Liver (tissue), 9 donors: ENCODE data around the gene RBFOX1. TPM values are rescaled to one million over a fixed set of nuclear protein-coding genes. Genes with fewer than 3 reads are reported as not detected.

Source experiments
- DNase-seq: peaks from one replicate; pipeline ENCODE4 v3.0.0-alpha.2; 2017; ENCODE audit warnings: low spot score
- H3K27ac ChIP-seq, 2 donors: one replicate each; pipeline ENCODE4 v1.7.0; 2013; ENCODE audit warnings: inconsistent platforms in 2 of 2, low read length in 2 of 2, control low read depth in 1 of 2, low read depth in 1 of 2, mild to moderate bottlenecking in 1 of 2
- H3K27me3 ChIP-seq, 4 donors: one replicate each; pipeline versions ENCODE4 v1.6.1 to v1.7.0; 2013; ENCODE audit warnings: low read length in 3 of 4, inconsistent platforms in 1 of 4, mild to moderate bottlenecking in 1 of 4, moderate library complexity in 1 of 4; ENCODE audit not compliant: control insufficient read depth in 4 of 4, insufficient read depth in 4 of 4
- H3K36me3 ChIP-seq, 4 donors: one replicate each; pipeline versions ENCODE4 v1.6.1 to v1.7.0; 2013; ENCODE audit warnings: low read length in 3 of 4, mild to moderate bottlenecking in 3 of 4, low read depth in 1 of 4, moderate library complexity in 1 of 4; ENCODE audit not compliant: control insufficient read depth in 4 of 4, insufficient read depth in 3 of 4
- H3K4me1 ChIP-seq, 4 donors: one replicate each; pipeline versions ENCODE4 v1.6.1 to v1.7.0; 2013; ENCODE audit warnings: low read length in 3 of 4, mild to moderate bottlenecking in 3 of 4, moderate library complexity in 1 of 4; ENCODE audit not compliant: control insufficient read depth in 4 of 4, insufficient read depth in 4 of 4
- H3K4me3 ChIP-seq, 3 donors: one replicate each; pipeline versions ENCODE4 v1.6.1 to v1.7.0; 2013; ENCODE audit warnings: low read length in 3 of 3, control low read depth in 1 of 3, low read depth in 1 of 3, mild to moderate bottlenecking in 1 of 3
- H3K9ac ChIP-seq, 2 donors: one replicate each; pipeline ENCODE4 v1.7.0; 2013; ENCODE audit warnings: low read length in 2 of 2, mild to moderate bottlenecking in 2 of 2, moderate library complexity in 2 of 2, control low read depth in 1 of 2, low read depth in 1 of 2
- H3K9me3 ChIP-seq, 4 donors: one replicate each; pipeline versions ENCODE4 v1.6.1 to v1.7.0; 2013; ENCODE audit warnings: low read length in 3 of 4; ENCODE audit not compliant: control insufficient read depth in 4 of 4
- CTCF ChIP-seq: fragments of 150-350 bp; IDR thresholded peaks from 2 replicates; pipeline ENCODE4 v1.5.1; 2017; ENCODE audit warnings: improper control_type of control experiment, low read depth, low read length; ENCODE audit not compliant: missing input control
- EGR1 ChIP-seq, 2 donors: IDR thresholded peaks; 2 replicates each; pipeline ENCODE4 v1.6.1; 2016 to 2018; ENCODE audit warnings: antibody characterized with exemption in 2 of 2, low read depth in 2 of 2
- FOXA1 ChIP-seq: IDR thresholded peaks from 2 replicates; pipeline ENCODE4 v1.6.1; 2016; ENCODE audit warnings: antibody characterized with exemption
- FOXA2 ChIP-seq: IDR thresholded peaks from 2 replicates; pipeline ENCODE4 v1.6.1; 2016; ENCODE audit warnings: antibody characterized with exemption
- GABPA ChIP-seq, 2 donors: IDR thresholded peaks in 1 of 2; conservative IDR thresholded peaks in 1 of 2; 2 replicates each; pipeline ENCODE4 v1.6.1; 2016; ENCODE audit warnings: antibody characterized with exemption in 2 of 2, mild to moderate bottlenecking in 1 of 2, moderate library complexity in 1 of 2
- HNF4A ChIP-seq, 2 donors: conservative IDR thresholded peaks; 2 replicates each; pipeline ENCODE4 v1.6.1; 2016; ENCODE audit warnings: antibody characterized with exemption in 2 of 2, mild to moderate bottlenecking in 2 of 2
- HNF4G ChIP-seq: IDR thresholded peaks from 2 replicates; pipeline ENCODE4 v1.6.1; 2016; ENCODE audit warnings: antibody characterized with exemption
- JUND ChIP-seq, 2 donors: IDR thresholded peaks; 2 replicates each; pipeline ENCODE4 v1.6.1; 2016; ENCODE audit warnings: antibody characterized with exemption in 2 of 2
- NR2F2 ChIP-seq: IDR thresholded peaks from 2 replicates; pipeline ENCODE4 v1.6.1; 2016; ENCODE audit warnings: antibody characterized with exemption
- RAD21 ChIP-seq, 2 donors: IDR thresholded peaks; 2 replicates each; pipeline ENCODE4 v1.6.1; 2016; ENCODE audit warnings: antibody characterized with exemption in 2 of 2, mild to moderate bottlenecking in 2 of 2
- RXRA ChIP-seq, 2 donors: IDR thresholded peaks; 2 replicates each; pipeline ENCODE4 v1.6.1; 2017 to 2018; ENCODE audit warnings: antibody characterized with exemption in 2 of 2, mild to moderate bottlenecking in 1 of 2
- SP1 ChIP-seq: IDR thresholded peaks from 2 replicates; pipeline ENCODE4 v1.6.1; 2018; ENCODE audit warnings: antibody characterized with exemption, mild to moderate bottlenecking
- TAF1 ChIP-seq: conservative IDR thresholded peaks from 2 replicates; pipeline ENCODE4 v1.6.1; 2016; ENCODE audit warnings: antibody characterized with exemption, mild to moderate bottlenecking
- YY1 ChIP-seq: IDR thresholded peaks from 2 replicates; pipeline ENCODE4 v1.6.1; 2016; ENCODE audit warnings: antibody characterized with exemption, mild to moderate bottlenecking
- ZBTB33 ChIP-seq: IDR thresholded peaks from 2 replicates; pipeline ENCODE4 v1.6.1; 2016; ENCODE audit warnings: antibody characterized with exemption
- WGBS: extraction: QIAGEN DNeasy Blood & Tissue Kit; methylation state at CpG from one replicate; pipeline ENCODE4 v1.1.7; 2013; 5-methylcytosine and 5-hydroxymethylcytosine counted together
- polyA plus RNA-seq, 2 donors: library from polyadenylated mRNA; stranded (reverse) in 1 of 2; unstranded in 1 of 2; fragments of 200-250 nt in 1 of 2; fragments of >200 nt in 1 of 2; fragmentation: Nextera tagmentation in 1 of 2; extraction: Ambion mirVana in 1 of 2; gene quantifications; one replicate each; pipeline versions ENCODE4 v1.2.1 to v1.2.3, GENCODE V29; 2013 to 2015
- total RNA-seq, 2 donors: library from RNA; depleted of rRNA; stranded (reverse); fragments of >200 nt; gene quantifications; one replicate each; pipeline ENCODE4 v1.2.3, GENCODE V29; 2014
- TF ChIP-seq, protein P1 (sequence below): IDR thresholded peaks from 2 replicates; pipeline ENCODE4 v1.6.1; 2016; ENCODE audit warnings: antibody characterized with exemption
- TF ChIP-seq, protein P2 (sequence below): IDR thresholded peaks from 2 replicates; pipeline ENCODE4 v1.6.1; 2016; ENCODE audit warnings: antibody characterized with exemption, mild to moderate bottlenecking
- donor health status: healthy.
- donor health status: healthy.
- donor health status: healthy.
- donor health status: healthy.
- donor health status: healthy.

Gene RBFOX1
- total and polyA plus RNA-seq, 4 donors, result not detected

DNA sequence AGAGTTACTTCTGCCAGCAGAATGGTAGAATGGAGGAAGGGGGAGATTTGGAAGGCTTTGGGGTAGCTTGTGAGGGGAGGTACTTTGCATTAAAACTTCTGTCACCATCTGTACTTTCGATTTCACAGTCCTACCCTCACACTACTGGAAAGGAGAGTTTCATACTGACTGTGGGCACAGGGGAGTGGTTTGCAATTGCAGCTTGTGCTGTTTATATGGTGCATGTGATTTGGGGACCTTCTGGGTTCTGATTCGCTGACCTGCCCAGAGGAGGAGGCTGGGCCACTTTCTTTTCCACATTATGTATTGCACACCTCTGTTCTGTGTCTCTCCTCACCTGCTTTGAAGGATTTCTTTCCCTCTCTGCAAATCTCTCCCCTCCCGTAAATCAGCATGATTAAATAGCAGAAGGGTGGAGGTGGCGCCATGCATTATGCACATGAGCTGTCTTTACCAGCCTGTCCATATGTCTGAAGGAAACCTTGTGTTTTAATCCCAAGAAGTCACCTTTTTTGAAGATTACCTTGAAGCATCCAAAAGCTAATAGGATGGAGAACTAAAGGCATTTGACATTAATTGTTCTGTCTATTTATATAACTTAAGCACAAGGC lies 90.9 kb downstream of the RBFOX1 start:
- Histone ChIP-seq H3K4me3 (no peak overlapping the region), H3K27me3 (no peaks in the 10 kb centered on the region), H3K9me3 (peaks cover 0 to 4% (median under 1%) of the 10 kb centered on the region in 4 donors), H3K36me3 (no peaks in the 10 kb centered on the region), H3K9ac (no peak overlapping the region), H3K4me1 (no peaks in the 10 kb centered on the region), H3K27ac (no peak overlapping the region)
- TF ChIP-seq JUND (IDR thresholded peaks at IDR 0.05), result no peak
- no peak for TF ChIP-seq NR2F2
- no peak for TF ChIP-seq YY1
- TF ChIP-seq, protein P1, sequence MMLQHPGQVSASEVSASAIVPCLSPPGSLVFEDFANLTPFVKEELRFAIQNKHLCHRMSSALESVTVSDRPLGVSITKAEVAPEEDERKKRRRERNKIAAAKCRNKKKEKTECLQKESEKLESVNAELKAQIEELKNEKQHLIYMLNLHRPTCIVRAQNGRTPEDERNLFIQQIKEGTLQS, result no peak
- no peak for TF ChIP-seq HNF4A (conservative IDR thresholded peaks at IDR 0.05)
- TF ChIP-seq EGR1 (IDR thresholded peaks at IDR 0.05; ENCODE audit: low read depth in 2 of 2), result no peak
- TF ChIP-seq FOXA1, result no peak
- no peak for TF ChIP-seq RAD21 (IDR thresholded peaks at IDR 0.05)
- no peak for TF ChIP-seq CTCF
- TF ChIP-seq ZBTB33, result no peak
- TF ChIP-seq, protein P2, sequence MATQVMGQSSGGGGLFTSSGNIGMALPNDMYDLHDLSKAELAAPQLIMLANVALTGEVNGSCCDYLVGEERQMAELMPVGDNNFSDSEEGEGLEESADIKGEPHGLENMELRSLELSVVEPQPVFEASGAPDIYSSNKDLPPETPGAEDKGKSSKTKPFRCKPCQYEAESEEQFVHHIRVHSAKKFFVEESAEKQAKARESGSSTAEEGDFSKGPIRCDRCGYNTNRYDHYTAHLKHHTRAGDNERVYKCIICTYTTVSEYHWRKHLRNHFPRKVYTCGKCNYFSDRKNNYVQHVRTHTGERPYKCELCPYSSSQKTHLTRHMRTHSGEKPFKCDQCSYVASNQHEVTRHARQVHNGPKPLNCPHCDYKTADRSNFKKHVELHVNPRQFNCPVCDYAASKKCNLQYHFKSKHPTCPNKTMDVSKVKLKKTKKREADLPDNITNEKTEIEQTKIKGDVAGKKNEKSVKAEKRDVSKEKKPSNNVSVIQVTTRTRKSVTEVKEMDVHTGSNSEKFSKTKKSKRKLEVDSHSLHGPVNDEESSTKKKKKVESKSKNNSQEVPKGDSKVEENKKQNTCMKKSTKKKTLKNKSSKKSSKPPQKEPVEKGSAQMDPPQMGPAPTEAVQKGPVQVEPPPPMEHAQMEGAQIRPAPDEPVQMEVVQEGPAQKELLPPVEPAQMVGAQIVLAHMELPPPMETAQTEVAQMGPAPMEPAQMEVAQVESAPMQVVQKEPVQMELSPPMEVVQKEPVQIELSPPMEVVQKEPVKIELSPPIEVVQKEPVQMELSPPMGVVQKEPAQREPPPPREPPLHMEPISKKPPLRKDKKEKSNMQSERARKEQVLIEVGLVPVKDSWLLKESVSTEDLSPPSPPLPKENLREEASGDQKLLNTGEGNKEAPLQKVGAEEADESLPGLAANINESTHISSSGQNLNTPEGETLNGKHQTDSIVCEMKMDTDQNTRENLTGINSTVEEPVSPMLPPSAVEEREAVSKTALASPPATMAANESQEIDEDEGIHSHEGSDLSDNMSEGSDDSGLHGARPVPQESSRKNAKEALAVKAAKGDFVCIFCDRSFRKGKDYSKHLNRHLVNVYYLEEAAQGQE, result no peak
- no peak for TF ChIP-seq GABPA (IDR thresholded peaks at IDR 0.05 in 1 of 2, conservative IDR thresholded peaks at IDR 0.05 in 1 of 2)
- no peak for TF ChIP-seq TAF1
- no peak for TF ChIP-seq HNF4G
- no peak for TF ChIP-seq RXRA (IDR thresholded peaks at IDR 0.05)
- 52% methylated on average over 4 of the region's 4 CpGs for WGBS
- DNase-seq, result no peak

GRCh38 chr16:7426161-7426560 lies 93.5 kb downstream of the RBFOX1 start:
- Histone ChIP-seq H3K27ac (no peak overlapping the region), H3K9ac (no peak overlapping the region), H3K9me3 (peaks cover 0 to 4% (median under 1%) of the 10 kb centered on the region in 4 donors), H3K4me3 (no peak overlapping the region), H3K4me1 (no peaks in the 10 kb centered on the region), H3K27me3 (peaks cover 0 to 3% (median 0%) of the 10 kb centered on the region in 4 donors), H3K36me3 (no peaks in the 10 kb centered on the region)
- WGBS, result 73% methylated on average over 5 of the region's 5 CpGs
- no peak for DNase-seq
- TF ChIP-seq YY1 (no peak), FOXA1 (no peak), RXRA (IDR thresholded peaks at IDR 0.05) (no peak), FOXA2 (no peak), HNF4A (conservative IDR thresholded peaks at IDR 0.05) (no peak), RAD21 (IDR thresholded peaks at IDR 0.05) (no peak), SP1 (no peak), GABPA (IDR thresholded peaks at IDR 0.05 in 1 of 2, conservative IDR thresholded peaks at IDR 0.05 in 1 of 2) (no peak), CTCF (no peak), HNF4G (no peak), EGR1 (IDR thresholded peaks at IDR 0.05; ENCODE audit: low read depth in 2 of 2) (no peak), JUND (IDR thresholded peaks at IDR 0.05) (no peak), TAF1 (no peak)
- TF ChIP-seq, protein P2, result no peak
